PFSK-1 (cell line): Measurements from ENCODE around the gene TANC2.

Source experiments
- FOXP2 ChIP-seq: optimal IDR thresholded peaks from 2 replicates; pipeline ENCODE3; 2011; ENCODE audit warnings: borderline replicate concordance, control low read depth, inconsistent platforms; ENCODE audit not compliant: insufficient read depth; ENCODE audit errors: extremely low read length, extremely low read depth
- POLR2AphosphoS5 ChIP-seq: IDR thresholded peaks from 2 replicates; pipeline ENCODE4 v1.6.1; 2012; ENCODE audit warnings: low read depth, mild to moderate bottlenecking, control low read depth, low read length, moderate library complexity
- SIN3A ChIP-seq: IDR thresholded peaks from 2 replicates; pipeline ENCODE4 v1.6.1; 2012; ENCODE audit warnings: mild to moderate bottlenecking, low read length, moderate library complexity, borderline replicate concordance; ENCODE audit not compliant: insufficient read depth
- TAF1 ChIP-seq: IDR thresholded peaks from 2 replicates; pipeline ENCODE4 v1.6.1; 2012; ENCODE audit warnings: low read length, control low read depth, borderline replicate concordance; ENCODE audit not compliant: insufficient read depth
- TF ChIP-seq, protein P1 (sequence below), 2 experiments: IDR thresholded peaks; 2 replicates each; pipeline versions ENCODE4 v1.6.1 to v1.8.0; 2011 to 2012; ENCODE audit warnings: low read depth in 2 of 2, low read length in 2 of 2, control low read depth in 1 of 2, inconsistent platforms in 1 of 2, mild to moderate bottlenecking in 1 of 2, moderate library complexity in 1 of 2; ENCODE audit not compliant: insufficient read depth in 1 of 2

Gene TANC2

DNA sequence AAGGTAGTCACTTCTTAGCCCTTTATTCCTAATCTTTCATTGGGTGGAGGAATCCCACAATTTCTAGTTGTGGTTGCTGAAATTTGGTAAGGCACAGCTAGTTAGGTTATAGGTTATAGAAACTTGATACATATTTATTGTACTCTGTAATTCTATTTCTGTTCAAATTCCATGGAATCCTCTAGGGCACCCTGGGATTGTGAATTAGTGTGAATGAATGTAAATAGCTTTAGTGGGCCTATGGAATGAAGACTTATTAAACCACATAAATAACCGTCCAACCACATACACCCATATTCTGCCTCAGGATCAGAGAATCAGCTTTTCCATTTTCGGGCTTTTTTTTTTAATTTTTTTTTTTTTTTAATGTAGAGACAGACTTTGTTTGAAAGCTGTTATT is 9.2 kb downstream of the TANC2 start:
- no peak for TF ChIP-seq FOXP2
- no peak for TF ChIP-seq POLR2AphosphoS5
- no peak for TF ChIP-seq SIN3A
- TF ChIP-seq, protein P1, sequence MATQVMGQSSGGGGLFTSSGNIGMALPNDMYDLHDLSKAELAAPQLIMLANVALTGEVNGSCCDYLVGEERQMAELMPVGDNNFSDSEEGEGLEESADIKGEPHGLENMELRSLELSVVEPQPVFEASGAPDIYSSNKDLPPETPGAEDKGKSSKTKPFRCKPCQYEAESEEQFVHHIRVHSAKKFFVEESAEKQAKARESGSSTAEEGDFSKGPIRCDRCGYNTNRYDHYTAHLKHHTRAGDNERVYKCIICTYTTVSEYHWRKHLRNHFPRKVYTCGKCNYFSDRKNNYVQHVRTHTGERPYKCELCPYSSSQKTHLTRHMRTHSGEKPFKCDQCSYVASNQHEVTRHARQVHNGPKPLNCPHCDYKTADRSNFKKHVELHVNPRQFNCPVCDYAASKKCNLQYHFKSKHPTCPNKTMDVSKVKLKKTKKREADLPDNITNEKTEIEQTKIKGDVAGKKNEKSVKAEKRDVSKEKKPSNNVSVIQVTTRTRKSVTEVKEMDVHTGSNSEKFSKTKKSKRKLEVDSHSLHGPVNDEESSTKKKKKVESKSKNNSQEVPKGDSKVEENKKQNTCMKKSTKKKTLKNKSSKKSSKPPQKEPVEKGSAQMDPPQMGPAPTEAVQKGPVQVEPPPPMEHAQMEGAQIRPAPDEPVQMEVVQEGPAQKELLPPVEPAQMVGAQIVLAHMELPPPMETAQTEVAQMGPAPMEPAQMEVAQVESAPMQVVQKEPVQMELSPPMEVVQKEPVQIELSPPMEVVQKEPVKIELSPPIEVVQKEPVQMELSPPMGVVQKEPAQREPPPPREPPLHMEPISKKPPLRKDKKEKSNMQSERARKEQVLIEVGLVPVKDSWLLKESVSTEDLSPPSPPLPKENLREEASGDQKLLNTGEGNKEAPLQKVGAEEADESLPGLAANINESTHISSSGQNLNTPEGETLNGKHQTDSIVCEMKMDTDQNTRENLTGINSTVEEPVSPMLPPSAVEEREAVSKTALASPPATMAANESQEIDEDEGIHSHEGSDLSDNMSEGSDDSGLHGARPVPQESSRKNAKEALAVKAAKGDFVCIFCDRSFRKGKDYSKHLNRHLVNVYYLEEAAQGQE (IDR thresholded peaks at IDR 0.05; ENCODE audit: insufficient read depth in 1 of 2, low read depth in 2 of 2, low read length in 2 of 2): no peak
- no peak for TF ChIP-seq TAF1

DNA sequence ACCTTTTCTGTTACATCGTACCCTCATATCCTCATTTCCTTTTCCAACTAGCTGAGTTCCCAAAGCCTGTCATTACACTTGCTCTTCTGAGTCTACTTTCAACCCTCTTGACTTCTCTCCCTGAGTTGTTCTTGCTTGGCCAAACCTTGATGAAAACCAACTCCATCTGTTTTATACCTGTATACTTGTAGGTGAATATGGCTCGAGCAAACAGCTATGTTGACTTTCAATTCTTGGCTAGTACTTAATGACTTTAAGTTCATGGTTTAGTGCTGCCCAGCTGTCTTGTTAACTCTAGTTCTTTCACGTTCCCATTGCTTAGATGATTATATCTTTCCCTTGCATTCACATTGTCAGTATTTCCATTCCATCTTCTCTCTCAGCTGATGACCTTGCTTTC is 14.8 kb downstream of the TANC2 start:
- no peak for TF ChIP-seq FOXP2
- no peak for TF ChIP-seq SIN3A
- no peak for TF ChIP-seq POLR2AphosphoS5
- TF ChIP-seq, protein P1 (IDR thresholded peaks at IDR 0.05; ENCODE audit: insufficient read depth in 1 of 2, low read depth in 2 of 2, low read length in 2 of 2): no peak
- no peak for TF ChIP-seq TAF1

DNA sequence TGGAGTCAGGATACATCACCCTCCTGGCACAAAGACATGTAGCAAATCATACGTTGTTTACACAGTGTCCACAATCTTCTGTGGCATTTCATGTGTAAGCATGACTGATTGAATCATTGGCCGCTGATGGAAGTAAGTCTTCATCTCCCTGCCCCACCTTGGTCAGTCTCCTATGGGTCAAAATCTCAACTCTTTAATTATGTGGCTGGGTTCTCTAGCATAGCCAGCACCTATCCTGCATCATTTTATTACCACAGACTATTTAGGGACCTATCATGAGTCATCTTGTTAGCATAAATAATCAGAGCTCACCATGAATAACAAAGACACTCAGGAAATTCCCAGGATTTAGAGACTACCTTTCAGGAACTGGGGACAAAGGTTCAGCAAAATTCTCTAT is 15.9 kb downstream of the TANC2 start:
- TF ChIP-seq SIN3A (no peak), POLR2AphosphoS5 (no peak), TAF1 (no peak), FOXP2 (no peak)
- TF ChIP-seq, protein P1 (IDR thresholded peaks at IDR 0.05; ENCODE audit: insufficient read depth in 1 of 2, low read depth in 2 of 2, low read length in 2 of 2): no peak

DNA sequence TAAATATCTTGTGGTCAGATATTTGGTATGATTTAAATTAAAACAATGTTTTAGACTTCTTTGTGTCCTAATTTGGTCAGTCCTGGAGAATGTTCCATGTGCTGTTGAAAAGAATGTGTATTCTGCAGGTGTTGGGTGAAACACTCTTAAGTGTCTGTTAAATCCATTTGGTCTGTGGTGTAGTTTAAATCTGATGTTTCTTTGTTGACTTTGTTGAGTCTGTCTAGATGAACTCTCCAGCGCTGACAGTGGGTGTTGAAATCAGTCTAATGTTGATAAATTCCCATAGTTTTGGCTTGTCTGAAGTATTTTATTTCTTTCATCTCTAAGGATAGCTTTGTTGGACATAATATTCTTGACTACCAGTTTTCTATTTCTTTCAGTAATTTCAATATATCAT is 18.8 kb downstream of the TANC2 start:
- TF ChIP-seq POLR2AphosphoS5: no peak
- TF ChIP-seq, protein P1 (IDR thresholded peaks at IDR 0.05; ENCODE audit: insufficient read depth in 1 of 2, low read depth in 2 of 2, low read length in 2 of 2): no peak
- TF ChIP-seq FOXP2: no peak
- no peak for TF ChIP-seq TAF1
- TF ChIP-seq SIN3A: no peak

DNA sequence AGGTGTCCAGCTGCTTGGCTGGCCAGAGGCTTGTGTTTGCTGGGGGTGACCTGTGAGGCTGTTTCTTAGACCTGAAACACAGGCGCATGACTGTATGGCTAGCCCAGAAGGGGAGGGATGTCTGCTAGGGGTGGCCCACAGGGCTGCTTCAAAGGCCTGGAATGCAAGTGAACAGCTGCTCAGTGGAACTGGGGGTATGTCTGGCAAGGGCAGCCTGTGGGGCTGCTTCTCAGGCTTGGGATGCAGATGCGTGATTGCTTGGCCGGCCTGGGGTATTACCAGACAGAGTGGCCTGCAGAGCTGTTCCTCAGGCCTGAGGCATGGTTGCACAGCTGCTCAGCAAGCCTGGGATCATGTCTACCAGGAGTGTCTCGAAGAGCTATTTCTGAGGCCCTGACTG is 20.5 kb downstream of the TANC2 start:
- TF ChIP-seq POLR2AphosphoS5: no peak
- TF ChIP-seq, protein P1 (IDR thresholded peaks at IDR 0.05; ENCODE audit: insufficient read depth in 1 of 2, low read depth in 2 of 2, low read length in 2 of 2): no peak
- TF ChIP-seq FOXP2: no peak
- TF ChIP-seq SIN3A: no peak
